OCI-M2 (cell line): Measurements from ENCODE around the gene RBM17.
"Not testable (repeated sequence)": the region's sequence is repeated elsewhere in the genome, so short reads cannot be mapped to it uniquely, and the experiment has no call there.

Source experiments
- DNase-seq: peaks from one replicate; lab custom pipeline; 2025; ENCODE audit not compliant: unreplicated experiment; lab: John Stamatoyannopoulos, UW

The RBM17 gene

GRCh38 chr10:6134099-6134823 is 45.4 kb downstream of the RBM17 start:
- no peak for DNase-seq

- DNase-seq, result no peak
These were observed 46.2 kb downstream of the RBM17 start for GRCh38 chr10:6135039-6135438.

DNA sequence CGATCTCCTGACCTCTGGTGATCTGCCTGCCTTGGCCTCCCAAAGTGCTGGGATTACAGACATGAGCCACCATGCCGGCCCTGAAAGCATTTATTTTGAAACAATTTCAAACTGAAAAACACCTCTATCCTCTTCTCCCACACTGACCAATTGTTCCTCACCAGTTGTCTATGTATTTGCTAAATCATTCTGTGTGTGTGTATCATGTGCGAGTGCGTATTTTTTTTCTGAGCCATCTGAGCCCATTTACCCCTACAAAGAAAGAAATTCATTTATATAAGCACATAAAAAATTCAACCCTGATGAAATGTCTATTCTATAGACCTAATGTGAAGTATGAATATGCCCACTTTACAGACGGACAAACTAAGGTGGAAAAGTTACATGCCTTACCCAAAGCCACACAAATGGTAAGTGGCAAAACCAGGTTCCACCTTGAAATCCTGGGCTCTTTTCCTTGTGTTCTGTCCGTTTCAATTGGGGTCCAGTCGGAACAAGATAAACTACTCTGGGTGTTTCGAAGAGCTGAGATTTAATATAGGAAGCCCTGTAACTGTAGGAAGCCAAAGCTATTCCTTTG is 46.8 kb downstream of the RBM17 start:
- DNase-seq, result no peak

DNA sequence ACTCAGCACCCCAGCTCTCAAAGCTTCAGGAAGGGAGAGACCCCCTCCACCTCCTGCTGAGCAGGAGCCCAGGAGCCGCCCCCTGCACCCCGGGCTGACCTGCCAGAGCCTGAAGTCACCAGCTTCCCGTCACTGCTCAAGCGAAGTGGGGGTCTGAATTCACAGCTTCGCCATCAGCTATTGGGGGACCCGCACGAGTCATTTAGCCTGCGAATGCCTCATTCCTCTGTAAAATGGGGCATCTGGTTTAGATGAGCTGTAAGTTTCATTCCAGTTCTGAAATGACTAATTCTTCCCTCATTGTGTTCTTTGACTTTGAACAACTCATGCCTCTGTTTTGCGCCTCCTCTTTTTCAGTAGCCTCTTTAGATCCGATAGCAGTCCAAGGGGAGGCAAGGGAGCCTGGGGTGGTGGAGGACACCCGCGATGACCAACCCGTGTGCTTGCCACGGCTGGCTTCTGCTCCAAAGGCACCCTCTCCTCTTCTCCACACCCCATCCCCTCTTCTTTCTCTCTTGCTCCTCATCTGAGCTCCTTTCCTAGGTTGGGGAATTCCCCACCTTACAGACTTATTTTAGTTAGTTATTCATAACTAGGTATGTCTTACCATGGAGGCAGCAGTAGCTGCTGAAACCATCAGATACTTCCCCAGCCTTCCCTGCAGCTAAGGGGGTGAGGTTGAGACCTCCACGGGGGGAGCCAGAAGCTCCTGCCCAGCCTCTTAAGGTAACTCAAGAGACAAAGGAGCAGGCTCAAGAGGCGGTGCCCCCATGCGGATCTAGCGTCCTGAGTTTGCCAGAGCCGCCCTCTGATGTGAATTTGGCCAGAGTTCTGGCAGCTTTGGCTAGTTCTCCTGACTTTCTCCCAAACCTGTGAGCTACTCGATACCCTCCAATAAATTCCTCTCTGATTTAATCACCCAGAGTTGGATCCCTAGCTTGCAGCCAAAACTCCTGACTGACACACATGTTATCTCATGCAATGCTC is 47.7 kb downstream of the RBM17 start:
- DNase-seq, result no peak

GRCh38 chr10:6138456-6138855 is 49.6 kb downstream of the RBM17 start:
- no peak for DNase-seq

DNA sequence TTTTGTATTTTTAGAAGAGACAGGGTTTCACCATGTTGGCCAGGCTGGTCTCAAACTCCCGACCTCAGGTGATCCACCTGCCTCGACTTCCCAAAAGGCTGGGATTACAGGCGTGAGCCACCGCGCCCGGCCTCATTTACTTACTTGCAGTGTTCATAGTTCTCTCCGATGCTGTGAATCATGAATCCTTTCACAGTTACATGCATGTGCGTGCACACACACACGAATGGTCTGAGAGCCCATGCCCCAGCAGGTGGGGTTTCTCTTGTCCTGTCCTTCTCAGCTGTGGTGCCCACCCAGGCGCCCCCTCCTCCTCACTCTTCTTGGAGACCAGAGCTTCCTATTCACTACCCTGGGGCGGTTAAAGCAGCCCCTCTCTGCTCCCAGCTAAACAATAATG is 50.6 kb downstream of the RBM17 start:
- no peak for DNase-seq

DNA sequence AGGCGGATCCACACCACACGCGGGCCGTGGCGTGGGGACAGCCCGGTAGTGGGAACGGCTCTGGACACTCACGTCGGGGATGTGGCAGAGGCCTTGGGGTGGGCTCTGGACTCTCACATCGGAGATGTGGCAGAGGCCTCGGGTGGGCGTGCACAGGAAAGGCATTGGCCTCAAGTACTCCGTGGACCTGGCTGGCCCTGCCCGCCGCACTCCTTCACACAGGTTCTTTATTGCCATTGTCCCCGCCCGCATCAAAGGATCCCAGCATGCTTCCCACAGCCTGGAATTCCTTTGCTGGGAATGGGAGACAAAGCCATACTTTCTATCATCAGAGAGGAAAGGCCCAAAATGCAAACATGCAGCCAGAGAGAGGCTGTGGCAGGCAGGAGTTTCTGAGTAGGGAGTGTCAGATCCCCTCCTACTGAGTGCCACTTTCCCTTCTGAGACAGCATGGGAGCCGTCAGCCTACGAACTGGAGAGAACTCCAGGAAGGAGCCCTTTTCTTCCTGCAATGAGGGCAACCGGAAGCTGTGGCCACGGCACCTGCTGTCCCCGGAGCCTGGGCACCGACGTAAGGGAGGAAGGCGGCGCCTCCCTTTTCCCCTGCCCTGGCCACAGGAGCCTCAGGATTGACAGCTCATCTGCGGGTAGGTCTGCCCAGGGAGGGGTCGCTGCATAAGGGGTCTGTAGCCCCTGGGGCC is 51.5 kb downstream of the RBM17 start:
- DNase-seq, result no peak

DNA sequence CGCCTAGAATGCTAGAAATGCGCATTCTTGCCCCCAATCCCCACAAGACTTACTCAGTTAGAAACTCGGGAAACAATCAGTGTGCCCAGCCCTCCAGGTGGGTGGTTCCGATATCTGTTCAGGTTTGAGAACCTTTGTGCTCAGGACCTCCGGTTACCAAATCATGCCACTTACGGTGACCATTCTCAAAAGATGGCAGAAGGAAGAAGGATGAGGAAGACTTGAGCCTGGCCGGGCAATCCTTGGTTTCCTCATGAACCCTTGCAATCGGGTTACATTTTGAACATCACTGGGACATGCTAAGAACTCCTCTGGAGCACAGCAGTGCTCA is 52.1 kb downstream of the RBM17 start:
- no peak for DNase-seq

- DNase-seq, result no peak
These were observed 52.7 kb downstream of the RBM17 start for GRCh38 chr10:6141296-6142151.

GRCh38 chr10:6142186-6142585 is 53.4 kb downstream of the RBM17 start:
- DNase-seq, result not testable (repeated sequence)

DNA sequence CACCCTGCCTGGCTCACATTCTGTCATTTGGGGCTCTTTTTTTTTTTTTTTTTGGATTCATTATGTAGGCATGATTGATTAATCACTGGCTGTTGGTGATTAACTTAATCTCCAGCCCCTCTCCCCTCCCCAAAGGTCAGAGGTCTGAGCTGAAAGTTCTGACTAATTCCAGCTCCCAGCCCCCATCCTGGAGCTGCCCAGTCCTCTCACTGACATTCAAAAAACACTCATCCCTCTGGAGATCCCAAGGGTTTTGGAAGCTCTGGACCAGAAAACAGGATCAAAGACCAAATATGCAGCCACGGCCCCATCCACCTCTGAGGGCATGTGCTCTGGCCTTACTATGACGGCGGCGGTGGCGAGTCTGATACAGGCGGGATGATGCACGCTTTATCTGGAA is 53.8 kb downstream of the RBM17 start:
- no peak for DNase-seq

- no peak for DNase-seq
These were observed 54.3 kb downstream of the RBM17 start for GRCh38 chr10:6143181-6143580.

DNA sequence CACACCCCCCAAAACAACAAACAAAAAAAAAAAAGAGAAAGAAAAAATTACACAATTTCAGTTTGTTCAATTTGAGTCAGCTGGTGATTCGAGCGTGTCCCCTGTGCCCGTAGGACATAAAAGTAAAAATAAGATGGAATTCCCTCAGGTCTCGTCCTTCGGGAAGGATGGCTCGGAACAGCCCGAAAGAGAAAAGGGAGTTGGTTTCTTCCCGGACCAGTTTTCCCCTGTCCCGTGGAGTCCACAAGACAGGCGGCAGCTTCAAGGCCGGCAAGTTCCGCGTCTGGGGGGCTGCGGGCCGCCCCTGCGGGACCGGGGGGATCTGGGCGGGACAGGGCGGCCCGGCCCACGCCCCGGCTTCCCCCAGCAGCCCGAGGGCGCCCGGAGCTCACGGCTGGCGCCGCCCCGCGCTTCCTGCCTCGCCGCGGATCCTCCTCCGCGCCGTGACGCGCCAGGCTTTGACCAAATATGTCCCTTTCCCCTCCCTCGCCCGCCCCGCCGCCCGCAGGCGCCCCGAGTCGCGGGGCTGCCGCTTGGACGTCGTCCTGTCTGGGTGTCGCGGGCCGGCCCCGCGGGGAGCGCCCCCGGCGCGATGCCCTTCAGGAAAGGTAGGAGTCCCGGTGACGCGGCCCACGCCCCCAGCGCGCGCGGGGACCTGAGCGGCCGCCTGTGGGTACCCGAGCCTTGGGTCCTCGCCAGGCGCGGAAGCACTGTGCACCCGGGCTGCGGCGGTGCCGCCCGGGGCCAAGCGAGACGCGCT is 55.8 kb downstream of the RBM17 start:
- peak; percentile 13 for DNase-seq

- DNase-seq, result no peak
These were observed 56.5 kb downstream of the RBM17 start for GRCh38 chr10:6145166-6145987.

DNA sequence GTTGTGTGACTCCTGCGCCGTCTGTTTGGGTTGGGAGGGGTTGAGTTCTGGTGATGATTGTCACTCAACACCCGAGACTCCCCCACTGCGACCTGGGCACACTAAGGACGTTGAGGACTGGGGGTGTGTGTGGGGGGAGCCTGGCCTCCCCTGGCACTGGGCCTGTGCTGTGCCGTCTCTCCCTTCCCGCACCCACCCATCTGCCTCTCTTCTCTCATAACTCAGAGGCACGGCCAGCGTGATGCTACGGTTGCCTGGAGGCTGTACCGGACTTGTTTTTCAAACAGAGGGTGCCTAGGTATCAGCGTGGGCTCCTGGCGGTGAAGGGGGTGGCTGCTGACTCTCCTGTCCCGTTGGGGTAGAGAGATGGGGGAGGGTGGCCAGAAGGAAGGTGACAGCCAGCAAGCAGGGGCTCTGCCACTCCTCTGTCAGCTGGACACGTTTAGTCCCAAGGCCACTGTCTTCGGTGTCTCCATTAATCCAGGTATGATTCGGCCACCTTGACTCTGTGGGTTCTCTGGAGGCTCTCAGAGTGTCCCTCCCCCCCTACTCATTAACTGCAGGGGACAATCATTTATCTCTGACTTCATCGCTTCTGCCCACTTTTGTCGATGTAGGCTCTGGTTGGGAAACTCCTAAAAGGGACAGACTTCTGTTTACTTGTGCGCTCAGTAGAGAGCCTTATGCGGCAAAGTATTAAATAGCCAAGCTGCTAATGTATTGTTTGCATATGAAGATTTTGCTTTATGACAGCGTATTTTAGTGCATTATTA is 57.4 kb downstream of the RBM17 start:
- no peak for DNase-seq

GRCh38 chr10:6146921-6147320 is 58.1 kb downstream of the RBM17 start:
- no peak for DNase-seq

- DNase-seq, result no peak
These were observed 59.4 kb downstream of the RBM17 start for GRCh38 chr10:6148251-6148701.

GRCh38 chr10:6148908-6149307 is 60.1 kb downstream of the RBM17 start:
- no peak for DNase-seq
